ENCODE results near the gene LTB4R2. TPM values are rescaled to one million over a fixed set of nuclear protein-coding genes. Genes with fewer than 3 reads are reported as not detected.

LTB4R2 gene
- total RNA-seq, 4 donors from 2014 or later = 7.7 to 37.2 (median 12.2) TPM

DNA sequence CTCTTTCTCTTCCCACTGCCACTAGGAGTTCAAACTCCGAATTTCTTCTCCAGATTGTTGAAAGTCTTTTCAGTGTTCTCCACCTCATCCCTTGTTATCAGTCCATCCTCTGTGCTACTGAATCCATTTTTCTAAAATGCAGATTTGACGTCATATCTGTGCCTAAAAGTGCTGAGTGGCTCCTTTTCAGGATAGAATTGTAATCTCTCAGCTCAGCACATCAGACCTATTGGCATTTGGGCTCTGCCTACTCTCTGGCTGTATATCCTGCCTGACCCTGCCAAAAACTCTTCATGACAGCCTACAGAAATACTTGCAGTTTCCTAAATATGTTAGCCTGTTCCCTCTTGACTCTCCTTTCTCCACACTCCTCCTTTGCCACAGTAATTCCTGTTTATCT is 37.5 kb upstream of the LTB4R2 start:
- no peaks in the 10 kb centered on the region for H3K9me3 ChIP-seq
- peaks cover 0 to 17% (median 0%) of the 10 kb centered on the region in 3 donors for H3K36me3 ChIP-seq
- no peak overlapping the region for H3K4me3 ChIP-seq
- H3K27ac ChIP-seq = peak overlapping the region in 1 of 4 donors; percentile 97
- DNase-seq = no peak
- no peak for TF ChIP-seq CTCF (IDR thresholded peaks at IDR 0.05)
- TF ChIP-seq POLR2A (IDR thresholded peaks at IDR 0.05) = no peak
- peaks cover 0 to 10% (median 7%) of the 10 kb centered on the region in 4 donors for H3K4me1 ChIP-seq
- H3K27me3 ChIP-seq = no peaks in the 10 kb centered on the region

- H3K4me1 ChIP-seq = peaks cover 0 to 10% (median 7%) of the 10 kb centered on the region in 4 donors
- H3K4me3 ChIP-seq = no peak overlapping the region
- H3K9me3 ChIP-seq = no peaks in the 10 kb centered on the region
- DNase-seq = no peak
- peaks cover 0 to 10% (median 0%) of the 10 kb centered on the region in 3 donors for H3K36me3 ChIP-seq
- TF ChIP-seq CTCF (IDR thresholded peaks at IDR 0.05) (no peak), POLR2A (IDR thresholded peaks at IDR 0.05) (no peak)
- peak overlapping the region in 2 of 4 donors; percentile 58 to 71 for H3K27ac ChIP-seq
- no peaks in the 10 kb centered on the region for H3K27me3 ChIP-seq
Observed at GRCh38 chr14:24273422-24273998, 36.4 kb upstream of the LTB4R2 start.

GRCh38 chr14:24274101-24274543 is 35.8 kb upstream of the LTB4R2 start:
- Histone ChIP-seq H3K9me3 (no peaks in the 10 kb centered on the region), H3K4me3 (no peak overlapping the region), H3K36me3 (peaks cover 0 to 5% (median 0%) of the 10 kb centered on the region in 3 donors), H3K27me3 (no peaks in the 10 kb centered on the region), H3K27ac (peak overlapping the region in 2 of 4 donors; percentile 58 to 71), H3K4me1 (peaks cover 0 to 10% (median 7%) of the 10 kb centered on the region in 4 donors)
- TF ChIP-seq CTCF (IDR thresholded peaks at IDR 0.05) (no peak), POLR2A (IDR thresholded peaks at IDR 0.05) (no peak)
- DNase-seq = peak in 1 of 3 donors; percentile 41

GRCh38 chr14:24277071-24277470 is 32.9 kb upstream of the LTB4R2 start:
- H3K4me3 ChIP-seq = no peak overlapping the region
- H3K9me3 ChIP-seq = no peaks in the 10 kb centered on the region
- H3K4me1 ChIP-seq = peaks cover 0 to 7% (median 0%) of the 10 kb centered on the region in 4 donors
- no peaks in the 10 kb centered on the region for H3K36me3 ChIP-seq
- TF ChIP-seq CTCF (IDR thresholded peaks at IDR 0.05) (no peak), POLR2A (IDR thresholded peaks at IDR 0.05) (no peak)
- no peak for DNase-seq
- no peak overlapping the region for H3K27ac ChIP-seq
- H3K27me3 ChIP-seq = no peaks in the 10 kb centered on the region

DNA sequence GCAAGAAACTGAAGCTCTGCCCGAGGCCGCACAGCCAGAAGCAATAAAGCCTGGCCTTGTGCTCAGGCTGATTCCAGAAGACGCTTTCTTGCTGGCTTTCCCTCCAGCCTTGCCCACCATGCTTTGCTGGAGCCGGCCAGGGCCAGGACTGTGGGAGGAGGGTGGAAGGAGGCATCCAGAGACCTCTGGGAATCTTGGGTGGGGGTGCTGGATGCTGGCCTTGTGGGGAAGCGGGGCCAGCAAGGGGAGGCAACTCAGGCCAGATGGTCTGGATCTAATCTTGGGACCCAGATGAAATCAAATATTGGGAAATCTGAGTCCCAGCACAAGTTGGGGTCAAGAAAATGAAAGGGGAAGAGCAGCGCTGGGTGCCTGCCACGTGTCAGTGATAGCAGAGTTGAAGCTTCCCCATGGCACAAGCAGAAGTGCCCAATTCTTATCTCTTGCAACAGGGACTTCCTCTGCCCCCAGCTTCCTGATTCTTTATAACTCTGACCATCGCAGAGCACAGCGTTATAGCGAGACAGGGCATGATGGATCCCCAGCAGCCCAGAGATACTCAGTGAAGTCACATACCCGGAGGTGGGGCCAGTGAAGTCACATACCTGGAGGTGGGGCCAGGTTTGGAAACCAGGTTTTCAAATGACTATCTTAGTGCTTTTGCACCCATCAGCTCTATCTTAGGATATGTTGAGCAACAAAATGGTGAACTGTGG is 32.2 kb upstream of the LTB4R2 start:
- no peaks in the 10 kb centered on the region for H3K27me3 ChIP-seq
- H3K36me3 ChIP-seq = no peaks in the 10 kb centered on the region
- no peak overlapping the region for H3K4me3 ChIP-seq
- peak in 1 of 3 donors; percentile 29 for DNase-seq
- peaks cover 0 to 4% (median 0%) of the 10 kb centered on the region in 4 donors for H3K4me1 ChIP-seq
- no peaks in the 10 kb centered on the region for H3K9me3 ChIP-seq
- TF ChIP-seq CTCF (IDR thresholded peaks at IDR 0.05) (no peak), POLR2A (IDR thresholded peaks at IDR 0.05) (no peak)
- H3K27ac ChIP-seq = peak overlapping the region in 2 of 4 donors; percentile 26 to 55
